Activated CD4-positive, alpha-beta memory T cell treated with anti-CD3 and anti-CD28 coated beads, Interleukin-2, amount 10 ng/mL, durations not matched to agents 7 days and 5 days (primary cell): ENCODE measurements around the gene TUT7. TPM values are rescaled to one million over a fixed set of nuclear protein-coding genes. Genes with fewer than 3 reads are reported as not detected.

Source experiments
- CTCF ChIA-PET: fragments of 350-600 bp; sonication (Branson Sonifier 250); formaldehyde crosslinking; loops from one replicate; lab custom pipeline; 2021; ENCODE audit warnings: antibody characterized with exemption, inconsistent platforms; lab: Charles Lee
- POLR2A ChIA-PET: fragments of 350-600 bp; sonication (Branson Sonifier 250); formaldehyde crosslinking; loops from one replicate; lab custom pipeline; 2021; ENCODE audit warnings: antibody characterized with exemption; lab: Charles Lee
- DNase-seq: peaks from one replicate; pipeline ENCODE4 v3.0.0-alpha.2; 2020
- H3K27ac Mint-ChIP-seq: one replicate; pipeline ENCODE4 v1.8.0; 2021; ENCODE audit warnings: mild to moderate bottlenecking, mixed read lengths
- H3K27me3 Mint-ChIP-seq: one replicate; pipeline ENCODE4 v1.8.0; 2021; ENCODE audit warnings: mixed read lengths
- H3K36me3 Mint-ChIP-seq: one replicate; pipeline ENCODE4 v1.8.0; 2021; ENCODE audit warnings: low read depth, mixed read lengths
- H3K4me1 Mint-ChIP-seq: one replicate; pipeline ENCODE4 v1.8.0; 2021; ENCODE audit warnings: mixed read lengths
- H3K4me3 Mint-ChIP-seq: one replicate; pipeline ENCODE4 v1.8.0; 2021; ENCODE audit warnings: mild to moderate bottlenecking, mixed read lengths
- H3K9me3 Mint-ChIP-seq: one replicate; pipeline ENCODE4 v1.8.0; 2021; ENCODE audit warnings: mixed read lengths
- total RNA-seq, 2 experiments: library from RNA; stranded (reverse); gene quantifications; one replicate each; pipeline ENCODE4 v1.2.3, GENCODE V29; 2021

Gene TUT7
- total RNA-seq, 2 experiments from 2014 or later = 59.3 to 63.1 TPM

DNA sequence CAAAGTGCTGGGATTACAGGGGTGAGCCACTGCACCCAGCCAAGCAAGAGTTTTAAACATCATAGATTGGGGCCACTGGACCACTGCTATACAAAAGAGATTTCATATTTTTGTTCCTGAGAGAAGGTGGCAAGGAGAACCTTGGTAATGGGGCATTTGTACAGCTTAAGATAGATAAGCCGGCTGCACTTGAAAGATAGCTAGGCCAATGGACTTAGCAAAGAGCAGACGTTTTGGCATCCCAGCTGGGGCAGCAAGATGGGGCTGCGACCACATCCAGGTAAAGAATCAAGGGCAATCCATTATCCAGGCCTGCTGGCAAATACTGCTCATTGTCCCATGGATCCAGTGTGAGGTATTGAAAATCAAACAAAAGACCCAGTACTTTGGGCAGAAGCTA is 67.9 kb downstream of the TUT7 start:
- H3K9me3 Mint-ChIP-seq = no peaks in the 10 kb centered on the region
- no peaks in the 10 kb centered on the region for H3K27me3 Mint-ChIP-seq
- peaks cover 24% of the 10 kb centered on the region for H3K36me3 Mint-ChIP-seq
- H3K4me3 Mint-ChIP-seq = no peak overlapping the region
- POLR2A ChIA-PET = no interaction called here
- CTCF ChIA-PET = no interaction called here
- H3K27ac Mint-ChIP-seq = peak overlapping the region; percentile 30
- DNase-seq = no peak
- peaks cover 21% of the 10 kb centered on the region for H3K4me1 Mint-ChIP-seq

DNA sequence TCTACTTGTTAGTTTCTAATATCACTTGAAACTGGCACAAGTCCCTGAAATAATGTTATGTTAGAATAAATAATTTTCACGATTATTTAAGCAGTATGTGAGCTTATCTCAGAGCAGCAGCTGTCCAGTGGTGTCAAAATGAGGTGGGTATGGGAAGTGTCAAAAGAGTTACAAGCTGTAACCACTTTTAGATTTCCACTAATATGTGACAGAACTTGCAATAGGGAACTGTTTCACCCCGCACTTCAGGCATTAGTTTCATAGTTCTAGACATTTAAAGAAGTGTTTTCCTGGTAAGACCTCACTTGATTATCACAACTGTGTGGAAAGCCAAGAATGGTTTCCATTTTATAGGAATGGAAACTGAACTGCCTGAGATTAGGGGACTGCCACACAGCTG is 68.9 kb downstream of the TUT7 start:
- peaks cover 28% of the 10 kb centered on the region for H3K4me1 Mint-ChIP-seq
- POLR2A ChIA-PET = interaction anchor here (1.1 kb wide), 1 partner anchor 69 kb away, joined by 3 read pairs; the partner anchor contains the start of gene TUT7
- H3K27me3 Mint-ChIP-seq = no peaks in the 10 kb centered on the region

DNA sequence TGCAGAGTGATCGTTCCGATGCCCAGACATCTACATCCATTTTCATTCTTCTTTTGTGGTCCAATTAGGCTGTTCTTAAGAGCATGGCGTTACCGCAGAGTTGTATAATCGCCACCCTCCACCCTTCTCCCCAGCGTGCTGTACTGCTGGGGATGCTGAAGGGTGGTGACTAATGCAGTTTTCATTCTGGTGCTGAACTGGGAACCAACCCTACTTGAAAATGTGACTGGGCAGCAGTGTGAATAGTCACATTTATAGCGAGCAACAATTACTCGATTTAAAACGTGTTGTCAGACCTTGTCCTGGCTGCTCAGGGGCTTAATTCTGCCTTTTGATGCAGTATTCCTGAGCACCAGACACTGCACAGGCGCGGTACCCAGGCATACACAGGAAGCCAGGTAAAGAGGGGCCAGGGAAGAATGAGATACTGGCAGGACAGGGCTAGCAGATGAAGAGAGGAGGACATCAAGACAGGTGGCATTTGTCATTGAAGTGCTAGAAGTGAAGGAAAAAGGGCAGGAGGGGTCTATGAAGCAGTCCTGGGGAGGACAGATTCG is 71.2 kb downstream of the TUT7 start:
- peak overlapping the region; percentile 84 for H3K4me3 Mint-ChIP-seq
- DNase-seq = no peak
- H3K27me3 Mint-ChIP-seq = no peaks in the 10 kb centered on the region
- ChIA-PET CTCF (interaction anchor here (0.7 to 1.3 kb wide), 4 partner anchors 11 to 83 kb away, joined by 3 to 6 read pairs (median 5); no protein-coding TSS in a partner anchor), POLR2A (interaction anchor here (0.6 to 2.0 kb wide), 21 partner anchors 10 to 1510 kb away, joined by 3 to 27 read pairs (median 4); partner anchors contain the start of genes AGTPBP1 and TUT7)
- H3K36me3 Mint-ChIP-seq = peaks cover 23% of the 10 kb centered on the region
- peak overlapping the region; percentile 94 for H3K27ac Mint-ChIP-seq
- H3K4me1 Mint-ChIP-seq = peaks cover 41% of the 10 kb centered on the region
- H3K9me3 Mint-ChIP-seq = no peaks in the 10 kb centered on the region

More for the DNA sequence above, 68.9 kb downstream of the TUT7 start:
- CTCF ChIA-PET = no interaction called here
- Mint-ChIP-seq H3K27ac (no peak overlapping the region), H3K4me3 (no peak overlapping the region), H3K9me3 (no peaks in the 10 kb centered on the region), H3K36me3 (peaks cover 24% of the 10 kb centered on the region)
- DNase-seq = no peak

DNA sequence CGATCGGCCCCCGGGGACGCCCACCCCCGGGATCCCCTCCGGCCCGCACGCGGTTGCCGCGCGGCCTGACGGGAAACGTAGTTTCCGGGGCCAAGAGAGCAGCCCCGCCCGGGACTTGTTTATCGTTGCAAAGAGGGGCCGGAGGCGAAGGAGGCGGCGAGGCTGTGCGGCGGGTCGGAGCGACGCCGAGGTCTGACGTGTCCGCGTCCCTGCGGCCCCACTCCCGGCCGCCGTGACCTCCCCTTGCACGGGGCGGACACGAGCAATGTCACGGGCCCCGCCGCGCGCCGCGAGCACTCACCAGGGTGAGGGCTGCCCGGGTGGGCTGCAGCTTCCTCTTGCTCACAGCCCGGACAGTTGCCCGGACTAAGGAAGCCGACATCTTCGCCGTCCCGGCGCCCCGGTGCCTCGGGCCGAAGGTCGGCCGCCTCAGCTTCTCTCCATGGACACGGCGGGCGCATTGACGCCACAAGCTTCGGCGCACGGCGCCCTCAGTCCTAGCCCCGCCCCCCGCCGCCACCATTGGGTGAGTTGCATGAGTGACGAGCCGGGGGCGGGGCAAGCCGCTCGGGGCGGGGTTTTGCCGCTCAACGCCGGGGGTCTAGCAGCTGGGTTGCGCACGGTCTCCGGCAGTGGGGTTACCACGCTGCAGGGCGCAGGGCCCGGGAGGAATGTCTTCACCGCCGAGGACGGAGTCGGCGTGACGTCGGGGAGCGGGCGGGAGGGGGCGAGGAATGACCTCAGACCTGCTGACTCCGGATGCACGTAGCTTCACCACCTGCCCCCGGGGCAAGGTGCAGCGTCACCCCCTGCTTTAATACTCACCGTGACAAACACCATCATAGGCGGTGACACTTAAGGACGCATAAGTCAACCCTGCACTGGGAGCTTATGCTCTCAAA is 71.9 kb downstream of the TUT7 start, which contains the start of gene ISCA1:
ISCA1 (minus strand) TSS at position 462 of the 902 bp plus-strand sequence; CDS start at position 382, 80 bp downstream.
- Mint-ChIP-seq H3K9me3 (no peaks in the 10 kb centered on the region), H3K4me3 (peak within 1 kb of the TSS; percentile 84), H3K27ac (peak within 1 kb of the TSS; percentile 94), H3K36me3 (peaks cover 20% of the 10 kb centered on the region), H3K27me3 (no peaks in the 10 kb centered on the region), H3K4me1 (peaks cover 43% of the 10 kb centered on the region)
- ChIA-PET POLR2A (interaction anchor here (0.6 to 2.0 kb wide), 25 partner anchors 10 to 1511 kb away, joined by 3 to 27 read pairs (median 4); partner anchors contain the start of genes AGTPBP1, NAA35 and TUT7), CTCF (interaction anchor here (0.7 to 1.3 kb wide), 4 partner anchors 12 to 82 kb away, joined by 3 to 6 read pairs (median 5); no protein-coding TSS in a partner anchor)
- DNase-seq = peak; percentile 96

GRCh38 chr9:86281593-86282076 is 72.6 kb downstream of the TUT7 start:
- Mint-ChIP-seq H3K9me3 (no peaks in the 10 kb centered on the region), H3K27me3 (no peaks in the 10 kb centered on the region), H3K36me3 (peaks cover 17% of the 10 kb centered on the region), H3K27ac (peak overlapping the region; percentile 87), H3K4me3 (peak overlapping the region; percentile 84), H3K4me1 (peaks cover 45% of the 10 kb centered on the region)
- POLR2A ChIA-PET = interaction anchor here (0.6 to 2.0 kb wide), 16 partner anchors 11 to 667 kb away, joined by 3 to 27 read pairs (median 6); partner anchors contain the start of genes NAA35 and TUT7
- no peak for DNase-seq
- CTCF ChIA-PET = interaction anchor here (1.3 kb wide), 1 partner anchor 14 kb away, joined by 6 read pairs; no protein-coding TSS in a partner anchor

- Mint-ChIP-seq H3K4me3 (peak overlapping the region; percentile 84), H3K27me3 (no peaks in the 10 kb centered on the region), H3K36me3 (peaks cover 17% of the 10 kb centered on the region), H3K27ac (no peak overlapping the region), H3K4me1 (peaks cover 45% of the 10 kb centered on the region), H3K9me3 (no peaks in the 10 kb centered on the region)
- ChIA-PET CTCF (no interaction called here), POLR2A (no interaction called here)
- DNase-seq = no peak
Measured at GRCh38 chr9:86280580-86280979, 73.6 kb downstream of the TUT7 start.

DNA sequence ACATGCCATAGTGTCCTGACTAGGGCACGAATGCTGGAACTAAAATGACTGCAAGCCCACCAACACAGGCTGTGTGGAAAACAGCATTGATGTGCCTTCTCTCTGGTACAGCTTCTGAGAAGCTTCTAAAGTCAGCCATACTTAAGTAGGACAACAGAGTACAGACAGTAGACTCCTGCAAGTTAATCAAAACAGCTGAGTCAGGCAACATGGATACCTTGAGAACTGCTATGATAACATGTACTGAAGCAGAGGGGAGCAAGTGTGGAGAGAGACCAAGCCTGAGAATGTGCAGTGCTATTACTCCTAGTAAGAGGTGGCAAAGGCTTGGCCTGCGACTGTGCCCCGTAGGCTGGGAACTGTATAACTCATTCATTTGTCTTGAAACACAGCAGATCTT is 74.4 kb downstream of the TUT7 start:
- Mint-ChIP-seq H3K27ac (no peak overlapping the region), H3K4me1 (peaks cover 45% of the 10 kb centered on the region), H3K4me3 (peak overlapping the region; percentile 7), H3K36me3 (peaks cover 17% of the 10 kb centered on the region), H3K9me3 (no peaks in the 10 kb centered on the region), H3K27me3 (no peaks in the 10 kb centered on the region)
- DNase-seq = no peak
- ChIA-PET CTCF (no interaction called here), POLR2A (no interaction called here)

GRCh38 chr9:86277072-86277471 is 77.1 kb downstream of the TUT7 start:
- no peak for DNase-seq
- H3K27me3 Mint-ChIP-seq = no peaks in the 10 kb centered on the region
- H3K4me1 Mint-ChIP-seq = peaks cover 30% of the 10 kb centered on the region
- H3K9me3 Mint-ChIP-seq = no peaks in the 10 kb centered on the region
- no peak overlapping the region for H3K4me3 Mint-ChIP-seq
- CTCF ChIA-PET = interaction anchor here (1.0 to 2.6 kb wide), 2 partner anchors 10 to 75 kb away, joined by 3 to 10 read pairs; no protein-coding TSS in a partner anchor
- POLR2A ChIA-PET = interaction anchor here (0.7 kb wide), 1 partner anchor 169 kb away, joined by 3 read pairs; no protein-coding TSS in a partner anchor
- H3K36me3 Mint-ChIP-seq = peaks cover 29% of the 10 kb centered on the region
- H3K27ac Mint-ChIP-seq = no peak overlapping the region

GRCh38 chr9:86275962-86276361 is 78.2 kb downstream of the TUT7 start:
- Mint-ChIP-seq H3K4me1 (peaks cover 23% of the 10 kb centered on the region), H3K36me3 (peaks cover 35% of the 10 kb centered on the region), H3K4me3 (no peak overlapping the region), H3K9me3 (no peaks in the 10 kb centered on the region), H3K27ac (no peak overlapping the region), H3K27me3 (no peaks in the 10 kb centered on the region)
- CTCF ChIA-PET = interaction anchor here (1.0 to 2.6 kb wide), 2 partner anchors 9 to 74 kb away, joined by 3 to 10 read pairs; no protein-coding TSS in a partner anchor
- POLR2A ChIA-PET = no interaction called here
- no peak for DNase-seq

DNA sequence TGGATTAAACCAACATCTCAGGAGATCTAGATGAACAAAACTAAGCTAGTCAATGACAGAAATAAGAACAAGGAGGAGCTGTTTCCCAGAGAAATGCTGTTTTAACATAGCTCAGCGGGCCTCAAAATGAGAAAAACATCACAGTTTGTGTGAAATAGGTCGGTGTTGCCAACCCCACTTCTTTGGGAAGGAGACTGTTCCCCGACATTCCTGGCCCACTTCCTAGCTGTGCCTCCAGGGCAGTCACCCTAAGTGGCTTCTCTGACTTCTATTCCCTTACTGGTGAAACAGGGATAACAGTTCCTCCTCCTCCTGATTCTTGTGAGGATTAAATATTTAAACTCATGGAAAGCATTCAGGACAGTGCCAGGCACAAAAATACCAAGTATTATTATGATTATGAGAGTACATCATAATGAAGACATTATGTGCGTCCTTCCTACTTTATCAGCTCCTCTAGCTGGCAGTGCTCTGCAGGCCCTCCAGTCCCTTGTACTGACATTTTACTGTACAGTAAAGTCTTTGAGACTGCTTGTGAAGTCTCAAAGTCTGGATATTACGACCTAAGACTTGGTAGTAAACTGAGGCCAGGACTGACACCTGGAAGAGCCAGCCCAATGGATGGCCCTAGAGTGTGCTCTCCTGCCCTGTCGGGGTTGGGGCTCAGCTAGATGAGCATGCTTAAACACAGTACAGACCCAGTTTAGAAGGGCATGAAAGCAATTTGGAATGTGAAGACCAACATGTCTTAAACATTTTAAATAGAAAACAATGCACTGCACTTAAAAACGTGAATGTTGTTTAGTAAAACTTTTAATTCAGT is 79.2 kb downstream of the TUT7 start:
- H3K9me3 Mint-ChIP-seq = no peaks in the 10 kb centered on the region
- POLR2A ChIA-PET = no interaction called here
- H3K4me3 Mint-ChIP-seq = no peak overlapping the region
- DNase-seq = no peak
- peaks cover 33% of the 10 kb centered on the region for H3K36me3 Mint-ChIP-seq
- H3K4me1 Mint-ChIP-seq = peaks cover 18% of the 10 kb centered on the region
- CTCF ChIA-PET = interaction anchor here (2.6 kb wide), 1 partner anchor 73 kb away, joined by 10 read pairs; no protein-coding TSS in a partner anchor
- no peak overlapping the region for H3K27ac Mint-ChIP-seq
- no peaks in the 10 kb centered on the region for H3K27me3 Mint-ChIP-seq

- Mint-ChIP-seq H3K9me3 (no peaks in the 10 kb centered on the region), H3K27ac (no peak overlapping the region), H3K4me3 (no peak overlapping the region), H3K4me1 (peaks cover 4% of the 10 kb centered on the region), H3K36me3 (peaks cover 32% of the 10 kb centered on the region), H3K27me3 (no peaks in the 10 kb centered on the region)
- ChIA-PET CTCF (no interaction called here), POLR2A (no interaction called here)
- DNase-seq = no peak
Measured at GRCh38 chr9:86272221-86272620, 82.0 kb downstream of the TUT7 start.

DNA sequence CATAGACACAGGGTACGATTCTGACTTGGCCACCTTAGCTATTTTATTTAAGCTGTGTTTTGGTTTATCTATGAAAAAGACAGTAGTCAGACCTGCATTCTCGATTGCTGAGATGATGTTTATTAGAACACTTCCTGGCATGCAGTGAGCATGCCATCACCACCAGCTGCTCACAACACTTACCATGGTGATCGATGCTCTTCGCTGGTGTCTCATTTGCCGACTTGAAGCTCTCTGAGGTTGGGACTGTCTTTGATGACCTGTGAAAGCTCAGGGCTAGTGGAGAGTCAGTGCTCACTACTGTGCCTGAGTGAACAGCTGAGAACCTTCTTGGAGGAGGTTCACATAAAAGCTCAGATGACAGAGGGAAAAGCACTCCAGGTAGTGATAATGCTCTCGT is 90.3 kb downstream of the TUT7 start:
- CTCF ChIA-PET = no interaction called here

More for the DNA sequence above, 90.3 kb downstream of the TUT7 start:
- peaks cover 23% of the 10 kb centered on the region for H3K36me3 Mint-ChIP-seq
- H3K9me3 Mint-ChIP-seq = no peaks in the 10 kb centered on the region
- DNase-seq = no peak
- H3K4me1 Mint-ChIP-seq = no peaks in the 10 kb centered on the region
- no peak overlapping the region for H3K4me3 Mint-ChIP-seq
- POLR2A ChIA-PET = no interaction called here
- H3K27me3 Mint-ChIP-seq = no peaks in the 10 kb centered on the region
- H3K27ac Mint-ChIP-seq = no peak overlapping the region
